GM21526 (cell line): ENCODE results near the gene ASB6.

ENCODE experiments used
- ATAC-seq: cut with Tn5 transposase; IDR thresholded peaks from one replicate; pipeline ENCODE4 v1.9.1; 2021; ENCODE audit warnings: moderate library complexity; ENCODE audit not compliant: unreplicated experiment, low FRiP score

The ASB6 gene

GRCh38 chr9:129590466-129590865, 51.5 kb downstream of the ASB6 start:
- ATAC-seq, result no peak

- no peak for ATAC-seq
Observed at GRCh38 chr9:129587487-129588262, 54.3 kb downstream of the ASB6 start.

GRCh38 chr9:129586685-129587084, 55.3 kb downstream of the ASB6 start:
- ATAC-seq, result no peak

- no peak for ATAC-seq
Observed at GRCh38 chr9:129586245-129586644, 55.7 kb downstream of the ASB6 start.

- ATAC-seq, result no peak
Observed at GRCh38 chr9:129585352-129585751, 56.6 kb downstream of the ASB6 start.
